GM18499 (cell line): ENCODE data around the gene KAT2B.

Experiments used
- ATAC-seq: cut with Tn5 transposase; IDR thresholded peaks from one replicate; pipeline ENCODE4 v1.9.1; 2021; ENCODE audit warnings: moderate number of reproducible peaks; ENCODE audit not compliant: insufficient read depth, unreplicated experiment

Gene KAT2B

GRCh38 chr3:20083953-20084352, 43.7 kb downstream of the KAT2B start:
- ATAC-seq = no peak

GRCh38 chr3:20091331-20092047, 51.2 kb downstream of the KAT2B start:
- ATAC-seq = no peak

GRCh38 chr3:20095470-20095869, 55.2 kb downstream of the KAT2B start:
- ATAC-seq = no peak

- ATAC-seq = no peak
Observed at GRCh38 chr3:20096135-20096685, 56.0 kb downstream of the KAT2B start.

- ATAC-seq = no peak
Observed at GRCh38 chr3:20097015-20097414, 56.8 kb downstream of the KAT2B start.

- no peak for ATAC-seq
Observed at GRCh38 chr3:20099060-20099459, 58.8 kb downstream of the KAT2B start.

GRCh38 chr3:20100151-20100550, 59.9 kb downstream of the KAT2B start:
- no peak for ATAC-seq

- no peak for ATAC-seq
Observed at GRCh38 chr3:20101041-20101440, 60.8 kb downstream of the KAT2B start.

- no peak for ATAC-seq
Observed at GRCh38 chr3:20103731-20104130, 63.5 kb downstream of the KAT2B start.

GRCh38 chr3:20104167-20104661, 64.0 kb downstream of the KAT2B start:
- ATAC-seq = peak; percentile 66

- no peak for ATAC-seq
Observed at GRCh38 chr3:20105513-20106280, 65.5 kb downstream of the KAT2B start.

- ATAC-seq = no peak
Observed at GRCh38 chr3:20107722-20108121, 67.5 kb downstream of the KAT2B start.

- no peak for ATAC-seq
Observed at GRCh38 chr3:20108869-20109268, 68.6 kb downstream of the KAT2B start.

GRCh38 chr3:20110826-20111225, 70.6 kb downstream of the KAT2B start:
- no peak for ATAC-seq

- no peak for ATAC-seq
Observed at GRCh38 chr3:20111836-20112235, 71.6 kb downstream of the KAT2B start.

- ATAC-seq = no peak
Observed at GRCh38 chr3:20121088-20121487, 80.8 kb downstream of the KAT2B start.

- no peak for ATAC-seq
Observed at GRCh38 chr3:20123131-20123652, 82.9 kb downstream of the KAT2B start.

- no peak for ATAC-seq
Observed at GRCh38 chr3:20125289-20125688, 85.0 kb downstream of the KAT2B start.

GRCh38 chr3:20125897-20126296, 85.7 kb downstream of the KAT2B start:
- peak; percentile 99 for ATAC-seq

- no peak for ATAC-seq
Observed at GRCh38 chr3:20128358-20128757, 88.1 kb downstream of the KAT2B start.

GRCh38 chr3:20130106-20130505, 89.9 kb downstream of the KAT2B start:
- ATAC-seq = no peak
